ENCODE measurements around the gene CBX5. TPM values are rescaled to one million over a fixed set of nuclear protein-coding genes. Genes with fewer than 3 reads are reported as not detected.

Gene CBX5
- total and polyA plus RNA-seq, 2 donors (not counting 1 experiment from before 2014, with no cell fraction given) = 27.7 to 64.0 TPM

- Histone ChIP-seq H3K79me2 (ENCODE audit: control insufficient read depth, insufficient read depth, low read length) (no peaks in the 10 kb centered on the region), H3K9me3 (ENCODE audit: control insufficient read depth, insufficient read depth, low read depth, low read length) (no peaks in the 10 kb centered on the region), H3K27ac (ENCODE audit: insufficient read depth, low read length) (no peak overlapping the region), H3K36me3 (ENCODE audit: control insufficient read depth, insufficient read depth, low read length) (no peaks in the 10 kb centered on the region), H3K9ac (ENCODE audit: insufficient read depth, low read length) (no peak overlapping the region), H4K20me1 (ENCODE audit: control insufficient read depth, extremely low read depth, insufficient read depth, low read length) (no peaks in the 10 kb centered on the region), H3K4me1 (ENCODE audit: control insufficient read depth, extremely low read depth, insufficient read depth, low read length) (no peaks in the 10 kb centered on the region), H2AFZ (ENCODE audit: low read length) (no peak overlapping the region), H3K27me3 (ENCODE audit: control insufficient read depth, insufficient read depth, low read length) (peaks cover 20% of the 10 kb centered on the region), H3K4me3 (replicated peaks in 1 of 4; ENCODE audit: control extremely low read depth in 1 of 4, insufficient read depth in 1 of 4, low read depth in 3 of 4, low read length in 4 of 4) (no peak overlapping the region), H3K4me2 (ENCODE audit: extremely low read depth, insufficient read depth, low read length) (no peak overlapping the region)
- TF ChIP-seq CTCF (conservative IDR thresholded peaks at IDR 0.05 in 1 of 2, IDR thresholded peaks at IDR 0.05 in 1 of 2; ENCODE audit: low read depth in 1 of 2, low read length in 2 of 2) (no peak), EZH2 (IDR thresholded peaks at IDR 0.05; ENCODE audit: low read length, missing control alignments) (no peak)
- no peak for DNase-seq (ENCODE audit: low read depth in 2 of 2)
Measured at GRCh38 chr12:54210400-54210790, 69.5 kb downstream of the CBX5 start.

GRCh38 chr12:54208591-54208990 is 71.3 kb downstream of the CBX5 start:
- Histone ChIP-seq H3K4me1 (ENCODE audit: control insufficient read depth, extremely low read depth, insufficient read depth, low read length) (no peaks in the 10 kb centered on the region), H3K4me2 (ENCODE audit: extremely low read depth, insufficient read depth, low read length) (no peak overlapping the region), H4K20me1 (ENCODE audit: control insufficient read depth, extremely low read depth, insufficient read depth, low read length) (no peaks in the 10 kb centered on the region)

GRCh38 chr12:54207539-54208294 is 72.2 kb downstream of the CBX5 start:
- no peak overlapping the region for H3K27ac ChIP-seq (ENCODE audit: insufficient read depth, low read length)
- no peak for TF ChIP-seq EZH2 (IDR thresholded peaks at IDR 0.05; ENCODE audit: low read length, missing control alignments)
- TF ChIP-seq CTCF (conservative IDR thresholded peaks at IDR 0.05 in 1 of 2, IDR thresholded peaks at IDR 0.05 in 1 of 2; ENCODE audit: low read depth in 1 of 2, low read length in 2 of 2) = peak; percentile 88 to 98
- H2AFZ ChIP-seq (ENCODE audit: low read length) = no peak overlapping the region
- no peaks in the 10 kb centered on the region for H3K79me2 ChIP-seq (ENCODE audit: control insufficient read depth, insufficient read depth, low read length)
- no peak overlapping the region for H3K4me2 ChIP-seq (ENCODE audit: extremely low read depth, insufficient read depth, low read length)
- no peaks in the 10 kb centered on the region for H3K9me3 ChIP-seq (ENCODE audit: control insufficient read depth, insufficient read depth, low read depth, low read length)
- peak in 1 of 2 donors; percentile 43 for DNase-seq (ENCODE audit: low read depth in 2 of 2)
- no peak overlapping the region for H3K9ac ChIP-seq (ENCODE audit: insufficient read depth, low read length)
- no peaks in the 10 kb centered on the region for H3K36me3 ChIP-seq (ENCODE audit: control insufficient read depth, insufficient read depth, low read length)
- no peaks in the 10 kb centered on the region for H3K4me1 ChIP-seq (ENCODE audit: control insufficient read depth, extremely low read depth, insufficient read depth, low read length)
- peaks cover 28% of the 10 kb centered on the region for H3K27me3 ChIP-seq (ENCODE audit: control insufficient read depth, insufficient read depth, low read length)
- H4K20me1 ChIP-seq (ENCODE audit: control insufficient read depth, extremely low read depth, insufficient read depth, low read length) = no peaks in the 10 kb centered on the region
- no peak overlapping the region for H3K4me3 ChIP-seq (replicated peaks in 1 of 4; ENCODE audit: control extremely low read depth in 1 of 4, insufficient read depth in 1 of 4, low read depth in 3 of 4, low read length in 4 of 4)

More at GRCh38 chr12:54208591-54208990, 71.3 kb downstream of the CBX5 start:
- Histone ChIP-seq H3K4me3 (replicated peaks in 1 of 4; ENCODE audit: control extremely low read depth in 1 of 4, insufficient read depth in 1 of 4, low read depth in 3 of 4, low read length in 4 of 4) (no peak overlapping the region), H3K79me2 (ENCODE audit: control insufficient read depth, insufficient read depth, low read length) (no peaks in the 10 kb centered on the region), H3K36me3 (ENCODE audit: control insufficient read depth, insufficient read depth, low read length) (no peaks in the 10 kb centered on the region), H3K9me3 (ENCODE audit: control insufficient read depth, insufficient read depth, low read depth, low read length) (no peaks in the 10 kb centered on the region), H3K27ac (ENCODE audit: insufficient read depth, low read length) (no peak overlapping the region), H3K9ac (ENCODE audit: insufficient read depth, low read length) (no peak overlapping the region), H3K27me3 (ENCODE audit: control insufficient read depth, insufficient read depth, low read length) (peaks cover 27% of the 10 kb centered on the region), H2AFZ (ENCODE audit: low read length) (no peak overlapping the region)
- TF ChIP-seq CTCF (conservative IDR thresholded peaks at IDR 0.05 in 1 of 2, IDR thresholded peaks at IDR 0.05 in 1 of 2; ENCODE audit: low read depth in 1 of 2, low read length in 2 of 2) = no peak
- no peak for TF ChIP-seq EZH2 (IDR thresholded peaks at IDR 0.05; ENCODE audit: low read length, missing control alignments)
- no peak for DNase-seq (ENCODE audit: low read depth in 2 of 2)
